HG03442 (cell line): ENCODE data around the gene PARD3.
"Not testable (repeated sequence)": the region's sequence is repeated elsewhere in the genome, so short reads cannot be mapped to it uniquely, and the experiment has no call there.

ENCODE experiments used
- ATAC-seq: cut with Tn5 transposase; IDR thresholded peaks from one replicate; pipeline ENCODE4 v1.9.1; 2021; ENCODE audit warnings: mild to moderate bottlenecking, moderate library complexity; ENCODE audit not compliant: unreplicated experiment

Gene PARD3

GRCh38 chr10:34364253-34365037, 450.7 kb downstream of the PARD3 start:
- ATAC-seq = no peak

DNA sequence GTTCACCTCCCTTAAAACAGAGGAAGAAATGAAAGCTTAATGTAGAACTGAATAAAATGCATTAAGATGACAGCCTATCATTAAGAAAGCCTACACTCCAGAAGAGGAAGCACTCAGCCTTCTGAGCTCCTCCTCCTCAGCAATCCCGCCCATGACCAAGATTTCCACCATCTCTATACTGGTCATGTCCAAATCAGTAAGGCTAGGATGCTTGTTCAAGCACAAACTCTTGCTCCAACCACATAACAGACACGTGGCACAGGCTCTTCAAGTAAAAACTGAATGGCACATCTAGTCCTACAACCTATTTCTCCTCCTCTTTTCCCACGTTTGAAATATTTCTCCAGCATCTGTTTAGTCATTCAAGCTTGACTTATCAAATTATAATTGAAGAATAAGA, 454.1 kb downstream of the PARD3 start:
- ATAC-seq = no peak

- ATAC-seq = no peak
Measured at GRCh38 chr10:34359435-34359813, 455.7 kb downstream of the PARD3 start.

GRCh38 chr10:34358729-34359434, 456.2 kb downstream of the PARD3 start:
- no peak for ATAC-seq

DNA sequence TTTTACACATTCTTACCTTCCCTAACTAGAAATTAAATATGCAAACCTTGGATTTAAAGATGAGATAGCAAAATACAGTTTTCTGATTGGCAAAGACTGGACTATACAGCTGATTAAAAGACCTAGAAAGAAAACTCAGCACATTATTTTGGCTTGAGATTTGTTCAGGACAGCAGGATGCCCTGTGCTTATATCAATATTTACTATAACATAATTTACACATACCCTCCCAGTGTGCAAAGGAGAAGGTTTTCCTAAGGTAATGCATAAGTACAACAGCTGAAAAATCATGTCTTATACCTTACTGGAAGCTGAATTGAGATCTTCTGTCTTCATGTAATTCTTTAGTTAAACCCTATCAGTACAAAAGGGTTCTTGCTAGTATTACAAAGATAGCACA, 458.6 kb downstream of the PARD3 start:
- ATAC-seq = no peak

GRCh38 chr10:34353530-34353929, 461.6 kb downstream of the PARD3 start:
- ATAC-seq = not testable (repeated sequence)

DNA sequence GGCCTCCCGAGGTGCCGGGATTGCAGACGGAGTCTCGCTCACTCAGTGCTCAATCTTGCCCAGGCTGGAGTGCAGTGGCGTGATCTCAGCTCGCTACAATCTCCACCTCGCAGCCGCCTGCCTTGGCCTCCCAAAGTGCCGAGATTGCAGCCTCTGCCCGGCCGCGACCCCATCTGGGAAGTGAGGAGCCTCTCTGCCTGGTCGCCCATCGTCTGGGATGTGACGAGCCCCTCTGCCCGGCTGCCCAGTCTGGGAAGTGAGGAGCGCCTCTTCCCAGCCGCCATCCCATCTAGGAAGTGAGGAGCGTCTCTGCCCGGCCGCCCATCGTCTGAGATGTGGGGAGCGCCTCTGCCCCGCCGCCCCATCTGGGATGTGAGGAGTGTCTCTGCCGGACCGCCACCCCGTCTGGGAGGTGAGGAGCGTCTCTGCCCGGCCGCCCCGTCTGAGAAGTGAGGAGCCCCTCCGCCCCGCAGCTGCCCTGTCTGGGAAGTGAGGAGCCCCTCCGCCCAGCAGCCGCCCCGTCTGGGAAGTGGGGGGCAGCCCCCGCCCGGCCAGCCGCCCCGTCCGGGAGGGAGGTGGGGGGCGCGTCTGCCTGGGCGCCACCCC, 462.4 kb downstream of the PARD3 start:
- not testable (repeated sequence) for ATAC-seq

GRCh38 chr10:34351161-34351560, 463.9 kb downstream of the PARD3 start:
- no peak for ATAC-seq

- no peak for ATAC-seq
Measured at GRCh38 chr10:34348917-34349485, 466.1 kb downstream of the PARD3 start.

DNA sequence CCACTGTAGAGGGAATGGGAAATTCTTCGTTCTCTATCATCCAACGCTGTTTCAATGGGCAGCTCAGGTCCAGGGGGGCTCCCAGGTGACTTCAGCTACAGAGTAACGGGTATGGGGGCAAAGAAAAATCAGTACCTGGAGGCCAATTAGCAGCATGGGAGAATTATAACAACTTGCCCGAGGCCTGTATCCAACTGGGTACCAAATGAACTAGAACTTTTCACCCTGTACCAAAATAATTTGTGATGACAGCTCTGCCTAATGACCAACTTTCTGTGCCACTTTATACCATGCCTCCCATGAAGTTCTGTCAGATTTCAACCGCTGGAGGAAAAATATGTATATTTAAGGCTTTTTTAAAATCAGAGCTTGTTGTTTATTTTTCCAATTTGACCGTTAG, 467.1 kb downstream of the PARD3 start:
- no peak for ATAC-seq

DNA sequence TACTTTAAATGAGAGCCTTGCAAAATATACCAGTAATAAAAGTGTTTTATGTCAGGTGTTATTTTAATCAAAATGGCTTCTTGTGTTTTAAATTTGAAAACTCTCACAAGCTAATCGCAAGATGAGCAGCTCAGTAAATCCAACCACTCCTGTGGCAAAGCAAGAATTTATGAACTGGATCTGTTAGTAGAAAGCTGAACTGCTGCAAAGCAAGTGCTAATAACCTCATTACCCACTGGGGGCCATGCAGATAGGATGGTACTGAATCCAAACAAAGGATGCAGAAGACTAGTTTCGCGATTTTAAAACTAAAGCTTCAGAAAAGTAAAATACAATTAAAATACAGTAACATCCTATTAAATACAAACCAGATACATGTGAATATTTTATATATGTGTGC, 468.0 kb downstream of the PARD3 start:
- no peak for ATAC-seq

GRCh38 chr10:34346516-34347100, 468.5 kb downstream of the PARD3 start:
- no peak for ATAC-seq

- ATAC-seq = no peak
Measured at GRCh38 chr10:34345383-34345782, 469.7 kb downstream of the PARD3 start.

GRCh38 chr10:34343764-34344163, 471.3 kb downstream of the PARD3 start:
- ATAC-seq = no peak

DNA sequence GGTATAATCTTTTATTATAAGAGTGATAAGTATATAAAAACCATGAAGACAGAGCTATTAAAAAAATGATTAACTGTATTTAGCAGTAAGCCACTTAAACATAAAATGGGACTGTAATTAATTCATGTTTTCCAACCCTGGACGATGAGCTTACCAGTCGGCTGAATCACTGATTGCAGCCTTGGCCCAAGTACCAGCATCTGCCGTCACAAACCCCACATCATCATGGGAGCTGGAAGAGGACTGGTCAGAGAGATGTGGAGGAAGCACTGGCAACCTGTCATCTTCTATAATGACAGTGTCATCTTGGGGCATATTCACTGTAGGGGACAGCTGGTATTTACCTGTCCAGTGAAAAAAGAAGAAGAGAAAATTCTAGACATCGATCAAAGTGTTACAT, 473.6 kb downstream of the PARD3 start:
- no peak for ATAC-seq

DNA sequence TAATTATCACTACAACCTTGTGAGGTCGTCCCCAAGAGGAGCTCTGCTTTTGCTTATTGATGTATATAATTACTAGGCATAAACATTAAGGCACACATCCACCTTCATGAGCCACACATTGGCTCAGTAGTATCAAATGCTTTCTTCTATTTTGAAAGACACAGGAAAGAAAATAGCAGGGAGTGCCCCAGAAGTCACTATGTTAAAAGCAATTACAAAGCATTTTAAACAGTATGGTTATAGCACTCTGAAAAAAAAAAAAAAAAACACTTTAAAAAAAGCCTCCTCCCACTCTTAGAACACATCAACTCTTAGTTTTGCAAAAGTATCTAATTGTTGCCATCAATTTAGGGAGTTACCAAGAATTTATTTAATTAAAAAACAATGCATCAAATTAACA, 474.2 kb downstream of the PARD3 start:
- ATAC-seq = no peak

- ATAC-seq = no peak
Measured at GRCh38 chr10:34339816-34340553, 475.1 kb downstream of the PARD3 start.

GRCh38 chr10:34337917-34338316, 477.2 kb downstream of the PARD3 start:
- ATAC-seq = no peak

DNA sequence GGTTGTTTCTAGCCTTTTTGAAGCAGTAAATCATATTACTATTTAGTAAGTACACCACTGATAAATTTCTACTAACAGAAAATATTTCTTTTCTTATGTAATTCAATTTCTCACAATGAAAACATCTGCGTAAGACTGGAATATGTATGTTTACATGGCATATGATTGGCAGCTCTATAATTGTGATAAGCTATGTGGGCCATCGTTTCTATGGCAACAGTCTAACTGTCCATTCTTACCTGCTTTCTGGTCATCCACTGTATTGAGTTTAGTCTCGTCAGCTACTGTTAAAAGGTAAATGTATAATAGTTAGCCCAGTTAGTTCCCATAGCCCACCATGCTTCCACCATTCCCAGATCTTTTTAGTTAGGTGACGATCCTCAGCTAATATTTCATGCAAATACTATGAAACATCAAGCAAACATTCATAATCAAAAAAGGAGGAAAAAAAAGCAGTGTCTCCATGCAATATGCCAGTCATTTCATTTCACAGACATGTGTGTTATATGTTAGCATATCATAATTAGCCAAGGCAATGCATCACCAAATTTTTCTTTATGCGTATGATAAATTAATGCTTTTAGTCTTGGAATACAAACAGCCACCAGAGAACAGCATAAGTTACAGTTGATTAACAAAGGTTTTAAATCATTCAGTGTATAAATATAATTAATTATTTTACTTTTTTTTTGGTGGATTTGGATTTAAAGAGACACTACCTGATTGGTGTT, 479.0 kb downstream of the PARD3 start:
- ATAC-seq = no peak

DNA sequence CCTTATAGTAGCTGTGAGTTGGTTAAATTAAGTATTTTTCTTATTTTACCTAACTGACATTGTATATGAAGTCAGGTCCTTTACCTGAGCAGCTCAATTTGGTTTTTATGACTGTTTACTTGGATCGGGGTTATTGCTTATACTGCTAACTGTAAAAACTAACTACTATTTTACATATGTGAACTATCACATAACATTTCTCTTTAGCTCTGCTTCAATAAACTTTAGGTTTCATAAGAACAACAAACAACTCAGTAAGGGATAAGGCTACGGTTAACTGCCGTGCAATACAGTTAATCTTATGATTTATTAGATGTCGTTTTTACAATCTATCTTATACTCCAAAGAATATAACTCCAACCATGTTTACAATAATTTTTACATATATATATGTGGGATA, 480.2 kb downstream of the PARD3 start:
- ATAC-seq = no peak
